GM12878 (cell line): ENCODE measurements around the gene UBASH3B. TPM values are rescaled to one million over a fixed set of nuclear protein-coding genes. Genes with fewer than 3 reads are reported as not detected.

ENCODE experiments used
- ATAC-seq: fragments of 200-7000 bp; cut with Tn5 transposase; 3 replicates; pipeline ENCODE4 v1.9.1; 2020; ENCODE audit warnings: mild to moderate bottlenecking, moderate library complexity
- BruUV-seq: library from RNA; stranded (reverse); fragments of 400-500 nt; replicated peaks from 2 replicates; lab custom pipeline; 2021; lab: Mats Ljungman, UMichigan
- CTCF ChIA-PET: fragments of 300-600 bp; sonication (Branson Sonifier 250); formaldehyde crosslinking; extraction: SDS; loops from one replicate; lab custom pipeline; 2021; ENCODE audit warnings: inconsistent platforms; lab: Yijun Ruan, JAX
- POLR2A ChIA-PET: fragments of 350-600 bp; formaldehyde crosslinking; extraction: SDS; loops from one replicate; lab custom pipeline; 2021; ENCODE audit warnings: inconsistent platforms; lab: Charles Lee
- RAD21 ChIA-PET: fragments of 300-600 bp; sonication (Branson Sonifier 250); formaldehyde crosslinking; loops from one replicate; lab custom pipeline; 2023; ENCODE audit warnings: antibody characterized with exemption; ENCODE audit not compliant: unreplicated experiment; lab: Charles Lee
- SMC1A ChIA-PET: fragments of 300-600 bp; sonication (Branson Sonifier 250); formaldehyde crosslinking; loops from one replicate; lab custom pipeline; 2023; ENCODE audit not compliant: unreplicated experiment, uncharacterized antibody; lab: Charles Lee
- DNase-seq: peaks from one replicate; pipeline ENCODE4 v3.0.0-alpha.2; 2011; ENCODE audit warnings: low read depth, low spot score
- FAIRE-seq: peaks from 3 replicates; lab custom pipeline; 2011; peaks lifted over from hg19 to GRCh38; lab: Jason Lieb, UNC
- H2AFZ ChIP-seq: 2 replicates; pipeline ENCODE4 v1.6.0; 2011; ENCODE audit warnings: low read depth, low read length, control low read depth; ENCODE audit not compliant: control insufficient read depth
- H3K27ac ChIP-seq: 2 replicates; pipeline ENCODE4 v1.5.1; 2011; ENCODE audit warnings: control low read depth; ENCODE audit not compliant: control insufficient read depth, insufficient read depth
- H3K27me3 ChIP-seq, 2 experiments: replicated peaks in 1 of 2; 2 replicates each; pipeline versions ENCODE4 v1.6.0 to v1.6.1; 2011; ENCODE audit warnings: low read length in 1 of 2; ENCODE audit not compliant: control insufficient read depth in 2 of 2, insufficient read depth in 2 of 2
- H3K36me3 ChIP-seq, 2 experiments: 2 replicates each; pipeline ENCODE4 v1.5.1; 2011; ENCODE audit warnings: low read length in 1 of 2; ENCODE audit not compliant: control insufficient read depth in 2 of 2, insufficient read depth in 2 of 2
- H3K4me1 ChIP-seq: 2 replicates; pipeline ENCODE4 v1.6.1; 2011; ENCODE audit warnings: mild to moderate bottlenecking, low read length, moderate library complexity, mixed read lengths; ENCODE audit not compliant: control insufficient read depth, insufficient read depth
- H3K4me2 ChIP-seq: 2 replicates; pipeline ENCODE4 v1.6.0; 2011; ENCODE audit warnings: control low read depth; ENCODE audit not compliant: control insufficient read depth, insufficient read depth
- H3K4me3 ChIP-seq: fragments of 200-600 bp; sonication (generic); 2 replicates; pipeline ENCODE4 v1.5.1; 2016
- H3K79me2 ChIP-seq: 2 replicates; pipeline ENCODE4 v1.6.0; 2011; ENCODE audit warnings: low read length; ENCODE audit not compliant: control insufficient read depth, insufficient read depth
- H3K9ac ChIP-seq: 2 replicates; pipeline ENCODE4 v1.8.0; 2011; ENCODE audit warnings: low read length, control low read depth, mixed read lengths; ENCODE audit not compliant: control insufficient read depth, insufficient read depth
- H3K9me3 ChIP-seq: replicated peaks from 3 replicates; pipeline ENCODE4 v1.5.1; 2011; ENCODE audit warnings: mild to moderate bottlenecking, low read length; ENCODE audit not compliant: control insufficient read depth, insufficient read depth
- H4K20me1 ChIP-seq: 2 replicates; pipeline ENCODE4 v1.6.0; 2011; ENCODE audit not compliant: control insufficient read depth, insufficient read depth
- ATF3 ChIP-seq: IDR thresholded peaks from 2 replicates; pipeline ENCODE4 v1.6.1; 2011; ENCODE audit warnings: low read depth, mild to moderate bottlenecking, low read length, moderate library complexity, borderline replicate concordance; ENCODE audit errors: extremely low read depth
- CTCF ChIP-seq, 3 experiments: IDR thresholded peaks in 2 of 3; conservative IDR thresholded peaks in 1 of 3; 2 replicates each; pipeline ENCODE4 v1.5.1; 2011; ENCODE audit warnings: low read depth in 3 of 3, low read length in 3 of 3, mild to moderate bottlenecking in 3 of 3, control low read depth in 2 of 3, moderate library complexity in 2 of 3, inconsistent platforms in 1 of 3, mixed read lengths in 1 of 3; ENCODE audit not compliant: control insufficient read depth in 2 of 3, insufficient read depth in 1 of 3; ENCODE audit errors: extremely low read depth in 1 of 3
- E2F8 ChIP-seq: fragments of 450-650 bp; IDR thresholded peaks from 2 replicates; pipeline ENCODE4 v1.6.1; 2018; ENCODE audit warnings: mild to moderate bottlenecking, low read depth, moderate library complexity; ENCODE audit not compliant: partially characterized antibody
- MTA2 ChIP-seq: fragments of 450-650 bp; IDR thresholded peaks from 2 replicates; pipeline ENCODE4 v1.6.1; 2016; ENCODE audit warnings: low read depth, mild to moderate bottlenecking, moderate library complexity
- MYB ChIP-seq: fragments of 150-350 bp; IDR thresholded peaks from 2 replicates; pipeline ENCODE4 v1.6.1; 2014; ENCODE audit warnings: mild to moderate bottlenecking, low read depth, low read length, borderline replicate concordance
- MYC ChIP-seq: IDR thresholded peaks from 2 replicates; pipeline ENCODE4 v1.6.1; 2011; ENCODE audit warnings: mild to moderate bottlenecking, low read length, moderate library complexity, inconsistent platforms; ENCODE audit not compliant: insufficient read depth, insufficient replicate concordance, insufficient read length, severe bottlenecking
- RAD21 ChIP-seq: IDR thresholded peaks from 2 replicates; pipeline ENCODE4 v1.6.1; 2011; ENCODE audit warnings: mild to moderate bottlenecking, low read depth, low read length, moderate library complexity; ENCODE audit not compliant: insufficient read depth
- SREBF1 ChIP-seq: IDR thresholded peaks from 2 replicates; pipeline ENCODE4 v1.6.1; 2012; ENCODE audit warnings: mild to moderate bottlenecking, low read length
- ZBTB40 ChIP-seq: fragments of 450-650 bp; IDR thresholded peaks from 2 replicates; pipeline ENCODE4 v1.6.1; 2016; ENCODE audit warnings: mild to moderate bottlenecking, moderate library complexity, borderline replicate concordance
- WGBS: methylation state at CpG from one replicate; pipeline ENCODE4 v1.1.6; 2016; ENCODE audit warnings: low lambda C conversion rate; ENCODE audit not compliant: insufficient replicate concordance, insufficient coverage; ENCODE audit errors: missing lambda C conversion rate; 5-methylcytosine and 5-hydroxymethylcytosine counted together
- in situ Hi-C: fragments of 300-500 bp; cut with MboI; formaldehyde crosslinking; loops from 9 replicates; pipeline ENCODE4 v1.14.3; 2018; ENCODE audit warnings: mixed read lengths
- intact Hi-C: fragments of 100-400 bp; cut with micrococcal nuclease; formaldehyde crosslinking; loops from one replicate; pipeline ENCODE4 v1.14.2; 2022; ENCODE audit not compliant: unreplicated experiment
- polyA plus RNA-seq, 11 experiments: library from polyadenylated mRNA; depleted of rRNA in 4 of 11; unstranded in 6 of 11; stranded (reverse) in 5 of 11; fragments of >200 nt; fragmentation: Nextera tagmentation in 4 of 11; fragmentation: Illumina TruSeq in 1 of 11; extraction: Ambion mirVana in 4 of 11; extraction: Trizol in 1 of 11; gene quantifications; 1 replicate in 1 of 11; 2 replicates in 10 of 11; pipeline versions ENCODE4 v1.2.1 to v1.2.3, GENCODE V29; 2011 to 2016; ENCODE audit warnings: inconsistent platforms in 2 of 11, missing spikeins in 2 of 11, low read depth in 1 of 11
- total RNA-seq, 4 experiments: library from RNA; depleted of rRNA in 3 of 4; stranded (reverse); fragments of >200 nt in 3 of 4; fragmentation: Illumina TruSeq in 1 of 4; extraction: Trizol in 1 of 4; gene quantifications; 2 replicates each; pipeline versions ENCODE4 v1.2.1 to v1.2.3, GENCODE V29; 2013 to 2021

Gene UBASH3B
- total and polyA plus RNA-seq, 10 of the 15 experiments (the other 5 are each of a cell fraction or from before 2014, with no cell fraction given): 0.18 to 3.3 (median 0.57) TPM

- ChIA-PET CTCF (interaction anchor here (0.6 to 14.0 kb wide), 22 partner anchors 9 to 240 kb away, joined by 3 to 484 read pairs (median 6); partner anchors contain the start of gene CRTAM), RAD21 (interaction anchor here (0.6 to 12.4 kb wide), 13 partner anchors 9 to 447 kb away, joined by 3 to 293 read pairs (median 11); partner anchors contain the start of gene CRTAM), POLR2A (interaction anchor here (0.6 to 4.8 kb wide), 3 partner anchors 10 to 82 kb away, joined by 4 to 34 read pairs (median 5); no protein-coding TSS in a partner anchor), SMC1A (interaction anchor here (0.6 to 13.9 kb wide), 19 partner anchors 8 to 446 kb away, joined by 3 to 485 read pairs (median 7); partner anchors contain the start of gene CRTAM)
- Histone ChIP-seq H3K4me1 (no peaks in the 10 kb centered on the region; the same call in 1 of the 2 replicates), H3K9me3 (no peaks in the 10 kb centered on the region; the same call in 2 of the 3 replicates), H4K20me1 (no peaks in the 10 kb centered on the region), H3K36me3 (no peaks in the 10 kb centered on the region), H3K79me2 (no peaks in the 10 kb centered on the region), H3K4me2 (no peak overlapping the region), H3K9ac (no peak overlapping the region), H3K27me3 (no peaks in the 10 kb centered on the region), H3K4me3 (no peak overlapping the region), H2AFZ (no peak overlapping the region), H3K27ac (no peak overlapping the region)
- BruUV-seq: no TSS peak
- intact Hi-C loops: loop anchor here (1.0 kb wide), 2 partner anchors 36 to 40 kb away; no protein-coding TSS in a partner anchor
- in situ Hi-C loops: no loop called here
- 0% methylated on average over 1 of the region's 1 CpG for WGBS
- DNase-seq (no peak), ATAC-seq (peak; percentile 93), FAIRE-seq (no peak)
- TF ChIP-seq SREBF1: no peak
- peak; percentile 60 for TF ChIP-seq RAD21
- TF ChIP-seq ZBTB40: no peak
- TF ChIP-seq E2F8: no peak
- TF ChIP-seq MYB: no peak
- no peak for TF ChIP-seq MYC
- no peak for TF ChIP-seq MTA2
- TF ChIP-seq ATF3: no peak
- peak; percentile 22 to 51 (median 28); a peak in 3 of 6 replicates for TF ChIP-seq CTCF (IDR thresholded peaks at IDR 0.05 in 2 of 3, conservative IDR thresholded peaks at IDR 0.05 in 1 of 3; ENCODE audit: control insufficient read depth in 2 of 3, extremely low read depth in 1 of 3, insufficient read depth in 1 of 3, low read depth in 3 of 3, low read length in 3 of 3)
Observed at GRCh38 chr11:122814401-122814800, 158.9 kb downstream of the UBASH3B start.
